ENCODE measurements around the gene ZNF318. TPM values are rescaled to one million over a fixed set of nuclear protein-coding genes. Genes with fewer than 3 reads are reported as not detected.

ZNF318 gene
- total RNA-seq, 1 donor from 2014 or later = 17.6 TPM

GRCh38 chr6:43299338-43300293 lies 69.8 kb downstream of the ZNF318 start:
- Mint-ChIP-seq H3K9me3 (no peaks in the 10 kb centered on the region), H3K27me3 (ENCODE audit: insufficient read depth, low read depth) (peaks cover 4% of the 10 kb centered on the region), H3K36me3 (no peaks in the 10 kb centered on the region), H3K4me1 (peaks cover 6% of the 10 kb centered on the region), H3K27ac (no peak overlapping the region), H3K4me3 (no peak overlapping the region)
- no peak overlapping the region for H3K9ac ChIP-seq
- no peaks in the 10 kb centered on the region for H3K79me2 ChIP-seq (ENCODE audit: low read depth)
- peaks cover 6% of the 10 kb centered on the region for H3F3A ChIP-seq (ENCODE audit: low read depth)
- H4K20me1 ChIP-seq (ENCODE audit: low read depth) = no peaks in the 10 kb centered on the region
- no peaks in the 10 kb centered on the region for H3K9me3 ChIP-seq (ENCODE audit: low read depth)
- H3K27ac ChIP-seq = no peak overlapping the region
- no peak overlapping the region for H2AFZ ChIP-seq (replicated peaks)
- H3K27me3 ChIP-seq = no peaks in the 10 kb centered on the region
- H3K36me3 ChIP-seq = no peaks in the 10 kb centered on the region
- no peak overlapping the region for H3K4me2 ChIP-seq
- no peak for DNase-seq (ENCODE audit: low spot score)
- H3K4me1 ChIP-seq = peaks cover 12% of the 10 kb centered on the region
- no peak overlapping the region for H3K4me3 ChIP-seq
- TF ChIP-seq CTCF (IDR thresholded peaks at IDR 0.05) (no peak), EZH2phosphoT487 (IDR thresholded peaks at IDR 0.05) (no peak), EZH2 (IDR thresholded peaks at IDR 0.05) (no peak)

- H3K27me3 ChIP-seq = no peaks in the 10 kb centered on the region
- peaks cover 12% of the 10 kb centered on the region for H3K4me1 ChIP-seq
- H2AFZ ChIP-seq (replicated peaks) = no peak overlapping the region
- Mint-ChIP-seq H3K4me1 (peaks cover 6% of the 10 kb centered on the region), H3K36me3 (no peaks in the 10 kb centered on the region), H3K27me3 (ENCODE audit: insufficient read depth, low read depth) (peaks cover 4% of the 10 kb centered on the region), H3K9me3 (no peaks in the 10 kb centered on the region), H3K4me3 (no peak overlapping the region), H3K27ac (no peak overlapping the region)
- no peaks in the 10 kb centered on the region for H3K79me2 ChIP-seq (ENCODE audit: low read depth)
- H3K27ac ChIP-seq = no peak overlapping the region
- peaks cover 6% of the 10 kb centered on the region for H3F3A ChIP-seq (ENCODE audit: low read depth)
- no peaks in the 10 kb centered on the region for H4K20me1 ChIP-seq (ENCODE audit: low read depth)
- H3K36me3 ChIP-seq = no peaks in the 10 kb centered on the region
- no peak overlapping the region for H3K4me2 ChIP-seq
- no peaks in the 10 kb centered on the region for H3K9me3 ChIP-seq (ENCODE audit: low read depth)
- H3K9ac ChIP-seq = no peak overlapping the region
- DNase-seq (ENCODE audit: low spot score) = no peak
- H3K4me3 ChIP-seq = no peak overlapping the region
- TF ChIP-seq CTCF (IDR thresholded peaks at IDR 0.05) (no peak), EZH2 (IDR thresholded peaks at IDR 0.05) (no peak), EZH2phosphoT487 (IDR thresholded peaks at IDR 0.05) (no peak)
Measured at GRCh38 chr6:43298565-43299337, 70.7 kb downstream of the ZNF318 start.

- no peaks in the 10 kb centered on the region for H3K79me2 ChIP-seq (ENCODE audit: low read depth)
- H2AFZ ChIP-seq (replicated peaks) = no peak within 1 kb of the TSS
- Mint-ChIP-seq H3K27me3 (ENCODE audit: insufficient read depth, low read depth) (peaks cover 6% of the 10 kb centered on the region), H3K36me3 (no peaks in the 10 kb centered on the region), H3K4me1 (peaks cover 6% of the 10 kb centered on the region), H3K27ac (no peak within 1 kb of the TSS), H3K4me3 (no peak within 1 kb of the TSS), H3K9me3 (no peaks in the 10 kb centered on the region)
- H3K9ac ChIP-seq = no peak within 1 kb of the TSS
- DNase-seq (ENCODE audit: low spot score) = no peak
- no peaks in the 10 kb centered on the region for H4K20me1 ChIP-seq (ENCODE audit: low read depth)
- TF ChIP-seq EZH2 (IDR thresholded peaks at IDR 0.05) (no peak), EZH2phosphoT487 (IDR thresholded peaks at IDR 0.05) (no peak), CTCF (IDR thresholded peaks at IDR 0.05) (no peak)
- H3K36me3 ChIP-seq = no peaks in the 10 kb centered on the region
- H3K4me1 ChIP-seq = peaks cover 12% of the 10 kb centered on the region
- no peak within 1 kb of the TSS for H3K27ac ChIP-seq
- H3K9me3 ChIP-seq (ENCODE audit: low read depth) = no peaks in the 10 kb centered on the region
- no peak within 1 kb of the TSS for H3K4me3 ChIP-seq
- peak within 1 kb of the TSS; percentile 54 for H3K4me2 ChIP-seq
- H3K27me3 ChIP-seq = no peaks in the 10 kb centered on the region
- H3F3A ChIP-seq (ENCODE audit: low read depth) = peaks cover 6% of the 10 kb centered on the region
Measured at GRCh38 chr6:43297644-43298564, 71.5 kb downstream of the ZNF318 start, which contains the start of gene SLC22A7. Gene SLC22A7, plus strand, starts transcription at chr6:43298260. Its CDS starts 99 bp downstream, at chr6:43298359.

Data from neural progenitor cell (in vitro differentiated cells).